Sigmoid colon (tissue), 7 donors: ENCODE measurements around the gene CORO6. TPM values are rescaled to one million over a fixed set of nuclear protein-coding genes. Genes with fewer than 3 reads are reported as not detected.

Experiments
- DNase-seq: peaks from one replicate; pipeline ENCODE4 v3.0.0-alpha.2; 2019
- H3K27ac ChIP-seq, 4 donors: fragments of 200-600 bp; sonication (generic); one replicate each; pipeline ENCODE4 v1.5.1; 2016 to 2019; ENCODE audit warnings: mild to moderate bottlenecking in 1 of 4
- H3K27me3 ChIP-seq, 3 donors: fragments of 200-600 bp; sonication (generic); one replicate each; pipeline ENCODE4 v1.5.1; 2019; ENCODE audit warnings: mild to moderate bottlenecking in 1 of 3
- H3K36me3 ChIP-seq, 4 donors: fragments of 200-600 bp; sonication (generic); one replicate each; pipeline ENCODE4 v1.5.1; 2016 to 2019
- H3K4me1 ChIP-seq, 4 donors: fragments of 200-600 bp; sonication (generic); one replicate each; pipeline ENCODE4 v1.5.1; 2017 to 2019
- H3K4me3 ChIP-seq, 4 donors: fragments of 200-600 bp; sonication (generic); one replicate each; pipeline ENCODE4 v1.5.1; 2017 to 2019; ENCODE audit warnings: mild to moderate bottlenecking in 2 of 4, moderate library complexity in 1 of 4
- H3K9me3 ChIP-seq, 4 donors: fragments of 200-600 bp in 3 of 4; sonication (generic) in 3 of 4; one replicate each; pipeline versions ENCODE4 v1.5.1 to v1.6.1; 2013 to 2019
- EP300 ChIP-seq, 4 donors: sonication (generic); formaldehyde crosslinking; IDR thresholded peaks; one replicate each; pipeline ENCODE4 v1.6.1; 2017; ENCODE audit warnings: antibody characterized with exemption in 4 of 4
- POLR2A ChIP-seq, 2 donors: fragments of 450-650 bp; IDR thresholded peaks; one replicate each; pipeline ENCODE4 v1.6.1; 2016; ENCODE audit warnings: antibody characterized with exemption in 2 of 2, mild to moderate bottlenecking in 2 of 2, moderate library complexity in 2 of 2
- POLR2AphosphoS5 ChIP-seq, 4 donors: sonication (generic); formaldehyde crosslinking; IDR thresholded peaks; one replicate each; pipeline ENCODE4 v1.6.1; 2017; ENCODE audit warnings: antibody characterized with exemption in 4 of 4
- WGBS, 2 donors: extraction: QIAGEN DNeasy Blood & Tissue Kit; methylation state at CpG; one replicate each; pipeline ENCODE4 v1.1.7; 2013; 5-methylcytosine and 5-hydroxymethylcytosine counted together
- intact Hi-C: fragments of 100-400 bp; cut with DNase I; formaldehyde crosslinking; loops from one replicate; pipeline ENCODE4 v1.15.1; 2023
- polyA plus RNA-seq, 3 donors: library from polyadenylated mRNA; stranded (reverse); fragments of 200-250 nt; gene quantifications; one replicate each; pipeline ENCODE4 v1.2.3, GENCODE V29; 2013
- total RNA-seq, 4 donors: library from RNA; depleted of rRNA; stranded (reverse); fragments of >200 nt; gene quantifications; one replicate each; pipeline ENCODE4 v1.1.0, GENCODE V29; 2016
- TF ChIP-seq, protein P1 (sequence below), 4 experiments: fragments of 450-650 bp in 3 of 4; fragments of 200-600 bp in 1 of 4; IDR thresholded peaks; one replicate each; pipeline ENCODE4 v1.5.1; 2016 to 2019; ENCODE audit warnings: antibody characterized with exemption in 4 of 4, mild to moderate bottlenecking in 3 of 4, moderate library complexity in 2 of 4
- donor health status: healthy with polysubstance abuse.
- donor health status: Bipolar disorder and iron deficiency.
- donor health status: healthy.

Gene CORO6
- total and polyA plus RNA-seq, 7 donors: 0.23 to 94.4 (median 23.9) TPM

DNA sequence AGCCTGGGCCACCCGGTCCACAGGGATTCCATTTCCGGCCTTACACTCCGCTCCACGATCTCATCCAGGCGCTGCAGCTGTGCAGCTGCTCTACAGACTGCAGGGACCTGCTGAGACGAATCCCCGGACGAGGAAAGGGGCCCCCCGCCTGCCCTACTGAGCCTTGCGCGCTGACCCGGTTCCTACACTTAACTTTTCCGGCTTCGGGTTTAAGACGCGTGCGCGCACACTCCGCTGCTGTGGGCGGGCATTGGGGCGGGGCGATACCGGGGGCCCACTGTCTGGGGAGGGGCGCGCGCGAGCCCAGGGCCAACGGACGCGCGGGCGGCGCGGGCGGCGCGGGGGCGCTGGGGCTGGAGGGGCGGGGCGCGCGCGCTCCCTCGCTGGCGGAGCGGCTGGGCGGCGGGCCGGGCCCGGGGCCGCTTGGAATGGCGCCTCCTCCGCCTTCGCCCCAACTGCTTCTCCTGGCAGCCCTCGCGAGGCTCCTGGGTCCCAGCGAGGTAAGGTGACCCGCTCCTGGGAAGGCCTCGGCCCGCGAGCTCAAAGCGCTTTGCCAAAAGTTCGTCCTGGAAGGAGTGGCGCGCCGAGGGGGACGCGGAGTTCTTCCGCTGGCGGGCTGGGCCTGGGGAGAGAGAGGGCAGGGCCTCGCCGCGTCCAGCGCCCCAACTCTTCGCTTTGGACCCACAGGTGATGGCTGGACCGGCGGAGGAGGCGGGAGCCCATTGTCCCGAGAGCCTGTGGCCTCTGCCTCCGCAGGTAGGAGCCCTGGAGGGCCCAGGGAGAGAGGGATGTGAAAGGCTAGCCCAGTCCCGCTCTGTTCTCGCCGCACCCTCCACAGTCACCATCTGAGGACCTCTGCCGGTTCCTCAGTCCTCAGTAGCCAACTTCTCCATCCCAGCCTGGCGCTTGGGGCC is 54.1 kb downstream of the CORO6 start, which contains the start of gene TP53I13:
Gene TP53I13 (plus strand): TSS at position 371 of the 914 bp plus-strand sequence. CDS start 58 bp downstream, at position 429.
- peak within 1 kb of the TSS; percentile 57 to 79 (median 60) for H3K4me3 ChIP-seq
- H3K27me3 ChIP-seq: no peaks in the 10 kb centered on the region
- H3K27ac ChIP-seq: peak within 1 kb of the TSS; percentile 86 to 94 (median 90)
- H3K9me3 ChIP-seq: no peaks in the 10 kb centered on the region
- DNase-seq: peak; percentile 93
- intact Hi-C loops: loop anchor here (5.0 kb wide), 1 partner anchor 276 kb away; the partner anchor contains the start of gene NUFIP2
- peak; percentile 67 to 85 (median 74) for TF ChIP-seq POLR2AphosphoS5 (IDR thresholded peaks at IDR 0.05)
- TF ChIP-seq POLR2A (IDR thresholded peaks at IDR 0.05): peak; percentile 26 to 78
- TF ChIP-seq, protein P1, sequence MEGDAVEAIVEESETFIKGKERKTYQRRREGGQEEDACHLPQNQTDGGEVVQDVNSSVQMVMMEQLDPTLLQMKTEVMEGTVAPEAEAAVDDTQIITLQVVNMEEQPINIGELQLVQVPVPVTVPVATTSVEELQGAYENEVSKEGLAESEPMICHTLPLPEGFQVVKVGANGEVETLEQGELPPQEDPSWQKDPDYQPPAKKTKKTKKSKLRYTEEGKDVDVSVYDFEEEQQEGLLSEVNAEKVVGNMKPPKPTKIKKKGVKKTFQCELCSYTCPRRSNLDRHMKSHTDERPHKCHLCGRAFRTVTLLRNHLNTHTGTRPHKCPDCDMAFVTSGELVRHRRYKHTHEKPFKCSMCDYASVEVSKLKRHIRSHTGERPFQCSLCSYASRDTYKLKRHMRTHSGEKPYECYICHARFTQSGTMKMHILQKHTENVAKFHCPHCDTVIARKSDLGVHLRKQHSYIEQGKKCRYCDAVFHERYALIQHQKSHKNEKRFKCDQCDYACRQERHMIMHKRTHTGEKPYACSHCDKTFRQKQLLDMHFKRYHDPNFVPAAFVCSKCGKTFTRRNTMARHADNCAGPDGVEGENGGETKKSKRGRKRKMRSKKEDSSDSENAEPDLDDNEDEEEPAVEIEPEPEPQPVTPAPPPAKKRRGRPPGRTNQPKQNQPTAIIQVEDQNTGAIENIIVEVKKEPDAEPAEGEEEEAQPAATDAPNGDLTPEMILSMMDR (IDR thresholded peaks at IDR 0.05): no peak
- no peak for TF ChIP-seq EP300 (IDR thresholded peaks at IDR 0.05)
- H3K4me1 ChIP-seq: peaks cover 0 to 69% (median 47%) of the 10 kb centered on the region in 4 donors
- 1% methylated on average over 85 of the region's 85 CpGs for WGBS, 2 donors
- H3K36me3 ChIP-seq: peaks cover 0 to 3% (median 0%) of the 10 kb centered on the region in 4 donors

DNA sequence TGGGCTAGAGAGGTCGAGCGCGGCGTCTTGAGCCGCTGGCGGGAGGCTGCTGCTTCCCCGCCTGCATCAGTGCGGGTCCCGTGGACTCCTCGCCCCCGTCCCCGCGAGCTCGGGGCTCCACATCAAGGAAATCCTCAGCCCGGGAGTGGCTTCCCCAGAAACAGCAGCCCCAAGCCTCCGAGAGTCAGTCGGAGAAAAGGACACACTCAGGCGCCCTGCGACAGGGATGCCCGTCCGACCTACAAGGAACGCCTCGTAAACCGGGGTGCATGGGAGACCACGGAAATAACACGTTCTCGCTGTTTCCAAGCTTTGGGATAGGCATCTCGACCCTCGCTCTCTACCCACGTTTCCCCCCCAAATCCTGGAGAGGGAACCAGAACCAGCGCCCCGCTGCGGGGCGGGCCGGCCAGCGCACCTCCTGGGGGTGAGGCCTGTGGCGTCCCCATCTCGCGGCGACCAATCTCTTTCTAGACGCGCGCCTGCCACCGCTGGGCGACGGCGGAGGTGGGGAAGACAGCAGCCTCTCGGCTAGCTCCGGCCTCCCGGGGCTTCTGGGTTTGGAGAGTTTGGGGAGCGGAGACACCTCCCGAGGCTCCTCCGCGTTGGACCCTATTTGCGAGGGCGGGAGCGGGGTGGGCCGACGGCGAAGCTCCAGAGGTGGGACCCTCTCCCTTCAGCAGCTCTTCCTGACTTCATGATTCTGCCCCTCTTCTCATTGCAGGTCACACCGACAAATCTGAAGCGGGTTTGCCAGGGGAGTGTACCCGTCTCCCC is 55.0 kb downstream of the CORO6 start:
- peak; percentile 83 for DNase-seq
- Histone ChIP-seq H3K4me1 (peaks cover 0 to 62% (median 41%) of the 10 kb centered on the region in 4 donors), H3K27me3 (no peaks in the 10 kb centered on the region), H3K27ac (peak overlapping the region; percentile 86 to 94 (median 90)), H3K4me3 (peak overlapping the region; percentile 57 to 79 (median 60)), H3K9me3 (no peaks in the 10 kb centered on the region), H3K36me3 (peaks cover 0 to under 1% (median 0%) of the 10 kb centered on the region in 4 donors)
- 0% methylated on average over 63 of the region's 63 CpGs for WGBS, 2 donors
- TF ChIP-seq, protein P1 (IDR thresholded peaks at IDR 0.05): peak; percentile 14 to 40 (median 34)
- no peak for TF ChIP-seq EP300 (IDR thresholded peaks at IDR 0.05)
- TF ChIP-seq POLR2A (IDR thresholded peaks at IDR 0.05): no peak
- TF ChIP-seq POLR2AphosphoS5 (IDR thresholded peaks at IDR 0.05): no peak
- intact Hi-C loops: loop anchor here (5.0 kb wide), 1 partner anchor 275 kb away; the partner anchor contains the start of gene NUFIP2

DNA sequence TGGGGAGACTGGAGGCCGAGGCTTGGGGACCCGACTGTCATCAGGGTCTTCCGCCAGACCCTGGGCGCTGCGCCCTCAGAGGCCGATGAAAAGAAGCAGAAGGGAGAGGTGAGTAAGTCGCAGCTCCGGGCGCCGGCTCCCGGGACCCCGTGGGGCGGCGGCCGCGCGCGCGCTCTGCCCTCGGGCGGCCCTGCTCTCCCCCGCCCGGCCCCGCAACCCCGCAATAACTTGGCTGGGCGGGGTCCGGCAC is 55.5 kb downstream of the CORO6 start:
- Histone ChIP-seq H3K27me3 (no peaks in the 10 kb centered on the region), H3K36me3 (peaks cover 0 to 6% (median 0%) of the 10 kb centered on the region in 4 donors), H3K4me3 (peak overlapping the region; percentile 57 to 79 (median 60)), H3K4me1 (peaks cover 0 to 56% (median 36%) of the 10 kb centered on the region in 4 donors), H3K9me3 (no peaks in the 10 kb centered on the region), H3K27ac (peak overlapping the region; percentile 86 to 94 (median 90))
- no peak for TF ChIP-seq POLR2A (IDR thresholded peaks at IDR 0.05)
- TF ChIP-seq, protein P1 (IDR thresholded peaks at IDR 0.05): no peak
- TF ChIP-seq EP300 (IDR thresholded peaks at IDR 0.05): no peak
- TF ChIP-seq POLR2AphosphoS5 (IDR thresholded peaks at IDR 0.05): no peak
- intact Hi-C loops: loop anchor here (5.0 kb wide), 1 partner anchor 275 kb away; the partner anchor contains the start of gene NUFIP2
- DNase-seq: no peak
- 0% methylated on average over 27 of the region's 27 CpGs for WGBS, 2 donors

DNA sequence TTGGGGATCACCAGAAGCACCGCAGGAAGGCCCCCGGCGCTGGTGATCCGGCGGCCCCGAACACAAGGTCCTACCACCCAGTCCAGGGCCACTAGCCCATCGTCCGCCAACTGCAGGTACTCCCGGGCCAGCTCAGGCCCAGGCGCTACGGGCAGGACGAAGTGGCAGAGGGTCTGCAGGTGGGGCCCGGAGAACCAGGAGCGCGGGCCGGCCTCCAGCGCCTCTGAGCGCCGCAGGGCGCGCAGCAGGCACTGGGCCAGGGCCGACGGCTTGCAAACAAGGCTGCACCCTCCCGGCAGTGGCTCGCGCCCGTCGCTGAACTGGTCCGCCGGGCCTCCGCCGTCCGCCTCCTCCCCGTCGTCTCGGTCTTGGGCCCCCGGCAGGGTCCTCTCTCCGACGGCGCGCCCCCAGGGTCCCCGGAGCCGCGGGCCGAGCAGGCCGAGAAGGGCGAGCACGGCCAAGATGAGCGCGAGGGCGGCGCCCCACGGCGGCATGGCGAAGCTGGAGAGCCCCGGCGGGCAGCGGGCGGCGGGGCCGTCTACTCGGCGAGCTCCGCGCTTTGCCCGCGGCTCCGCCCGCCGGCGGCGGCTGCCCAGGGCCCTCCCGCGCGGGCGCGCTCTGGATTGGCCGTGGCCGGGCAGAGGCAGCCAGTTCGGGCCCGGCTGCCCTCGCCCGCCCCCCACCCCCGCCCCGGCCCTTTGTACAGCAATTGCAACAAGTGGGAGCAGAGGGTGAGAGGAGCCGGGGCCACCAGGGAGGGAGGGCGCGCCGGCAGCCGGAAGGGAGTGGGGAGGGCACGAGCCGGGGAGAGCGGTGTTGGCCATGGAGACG is 56.0 kb downstream of the CORO6 start, which contains the start of gene ABHD15:
Gene ABHD15 (minus strand): TSS at position 565 of the 831 bp plus-strand sequence. CDS start 71 bp downstream, at position 494.
- Histone ChIP-seq H3K4me3 (peak within 1 kb of the TSS; percentile 57 to 79 (median 60)), H3K4me1 (peaks cover 0 to 51% (median 31%) of the 10 kb centered on the region in 4 donors), H3K27me3 (no peaks in the 10 kb centered on the region), H3K27ac (peak within 1 kb of the TSS; percentile 86 to 94 (median 90)), H3K9me3 (no peaks in the 10 kb centered on the region), H3K36me3 (peaks cover 0 to 11% (median 0%) of the 10 kb centered on the region in 4 donors)
- WGBS, 2 donors: 1% methylated on average over 94 of the region's 94 CpGs
- intact Hi-C loops: loop anchor here (5.0 kb wide), 1 partner anchor 274 kb away; the partner anchor contains the start of gene NUFIP2
- DNase-seq: peak; percentile 87
- TF ChIP-seq, protein P1 (IDR thresholded peaks at IDR 0.05): no peak
- peak; percentile 67 to 88 (median 76) for TF ChIP-seq POLR2AphosphoS5 (IDR thresholded peaks at IDR 0.05)
- no peak for TF ChIP-seq EP300 (IDR thresholded peaks at IDR 0.05)
- TF ChIP-seq POLR2A (IDR thresholded peaks at IDR 0.05): peak in 1 of 2 donors; percentile 48
